IMR-90 (cell line): Measurements from ENCODE around the gene TMA7. TPM values are rescaled to one million over a fixed set of nuclear protein-coding genes. Genes with fewer than 3 reads are reported as not detected.

Source experiments
- ATAC-seq: fragments of 200-7000 bp; cut with Tn5 transposase; 2 replicates; pipeline ENCODE4 v1.9.1; 2020; ENCODE audit warnings: low read depth, mild to moderate bottlenecking, moderate library complexity
- BruUV-seq: library from RNA; stranded (reverse); fragments of 400-500 nt; replicated peaks from 2 replicates; lab custom pipeline; 2021; lab: Mats Ljungman, UMichigan
- CTCF ChIA-PET: fragments of 300-600 bp; formaldehyde crosslinking; extraction: SDS; loops from one replicate; lab custom pipeline; 2021; ENCODE audit warnings: antibody characterized with exemption; lab: Yijun Ruan, JAX
- POLR2A ChIA-PET: fragments of 300-600 bp; sonication (Branson Sonifier 250); formaldehyde crosslinking; loops from one replicate; lab custom pipeline; 2022; ENCODE audit warnings: antibody characterized with exemption; ENCODE audit not compliant: unreplicated experiment; lab: Charles Lee
- DNase-seq: peaks from one replicate; pipeline ENCODE4 v3.0.0; 2013
- H2AFZ ChIP-seq: replicated peaks from 2 replicates; pipeline ENCODE3; 2013; ENCODE audit warnings: low read length, mild to moderate bottlenecking; ENCODE audit not compliant: poor library complexity
- H2AK5ac ChIP-seq: 2 replicates; pipeline ENCODE4 v1.6.1; 2013; ENCODE audit warnings: low read depth, low read length, inconsistent platforms
- H2AK9ac ChIP-seq: replicated peaks from 2 replicates; pipeline ENCODE3; 2013; ENCODE audit warnings: mild to moderate bottlenecking, low read depth, low read length, moderate library complexity; ENCODE audit not compliant: poor library complexity
- H2BK120ac ChIP-seq: 2 replicates; pipeline ENCODE4 v1.6.1; 2013; ENCODE audit warnings: low read depth, low read length, inconsistent platforms
- H2BK15ac ChIP-seq: 3 replicates; pipeline ENCODE4 v1.6.1; 2013; ENCODE audit warnings: low read depth, low read length, inconsistent platforms
- H2BK20ac ChIP-seq: 2 replicates; pipeline ENCODE4 v1.6.1; 2013; ENCODE audit warnings: low read depth, mild to moderate bottlenecking, inconsistent platforms, low read length, moderate library complexity
- H2BK5ac ChIP-seq: 2 replicates; pipeline ENCODE4 v1.6.1; 2013; ENCODE audit warnings: mild to moderate bottlenecking, low read depth, low read length, inconsistent platforms; ENCODE audit not compliant: poor library complexity, severe bottlenecking
- H3K14ac ChIP-seq: replicated peaks from 2 replicates; pipeline ENCODE4 v1.6.1; 2013; ENCODE audit warnings: low read depth, low read length, inconsistent platforms
- H3K18ac ChIP-seq: 2 replicates; pipeline ENCODE4 v1.6.1; 2013; ENCODE audit warnings: low read depth, low read length, control low read depth
- H3K23ac ChIP-seq: 2 replicates; pipeline ENCODE4 v1.6.1; 2013; ENCODE audit warnings: low read depth, low read length, inconsistent platforms
- H3K27ac ChIP-seq: 2 replicates; pipeline ENCODE4 v1.5.1; 2013; ENCODE audit warnings: mild to moderate bottlenecking, control low read depth, low read length; ENCODE audit not compliant: insufficient read depth
- H3K27me3 ChIP-seq: 2 replicates; pipeline ENCODE4 v1.6.1; 2013; ENCODE audit warnings: low read length; ENCODE audit not compliant: control insufficient read depth, insufficient read depth
- H3K36me3 ChIP-seq: 2 replicates; pipeline ENCODE4 v1.6.1; 2013; ENCODE audit warnings: low read length, mixed read lengths; ENCODE audit not compliant: control insufficient read depth, insufficient read depth
- H3K4ac ChIP-seq: 2 replicates; pipeline ENCODE4 v1.6.1; 2013; ENCODE audit warnings: low read depth, low read length, inconsistent platforms
- H3K4me1 ChIP-seq: 2 replicates; pipeline ENCODE4 v1.6.1; 2013; ENCODE audit warnings: low read length, mixed read lengths; ENCODE audit not compliant: control insufficient read depth, insufficient read depth
- H3K4me2 ChIP-seq: 2 replicates; pipeline ENCODE4 v1.6.1; 2013; ENCODE audit warnings: low read depth, mild to moderate bottlenecking, control low read depth, low read length, moderate library complexity
- H3K4me3 ChIP-seq: 2 replicates; pipeline ENCODE4 v1.5.1; 2013; ENCODE audit warnings: low read depth, mild to moderate bottlenecking, control low read depth, low read length, moderate library complexity; ENCODE audit not compliant: insufficient read depth
- H3K56ac ChIP-seq: 2 replicates; pipeline ENCODE4 v1.6.1; 2013; ENCODE audit warnings: low read length, inconsistent platforms; ENCODE audit not compliant: insufficient read depth; ENCODE audit errors: extremely low read depth
- H3K79me1 ChIP-seq, 2 experiments: 2 replicates each; pipeline ENCODE4 v1.6.1; 2013; ENCODE audit warnings: low read length in 2 of 2, inconsistent platforms in 1 of 2, low read depth in 1 of 2
- H3K9ac ChIP-seq: 2 replicates; pipeline ENCODE4 v1.6.1; 2013; ENCODE audit warnings: low read depth, low read length, control low read depth
- H3K9me1 ChIP-seq: 2 replicates; pipeline ENCODE4 v1.6.1; 2013; ENCODE audit warnings: low read length, inconsistent platforms; ENCODE audit not compliant: insufficient read depth
- H3K9me3 ChIP-seq: 2 replicates; pipeline ENCODE4 v1.6.1; 2013; ENCODE audit warnings: low read length; ENCODE audit not compliant: control insufficient read depth, insufficient read depth
- H4K20me1 ChIP-seq: 2 replicates; pipeline ENCODE4 v1.6.1; 2013; ENCODE audit warnings: low read length, inconsistent platforms; ENCODE audit not compliant: insufficient read depth
- H4K5ac ChIP-seq: 2 replicates; pipeline ENCODE4 v1.6.1; 2013; ENCODE audit warnings: mild to moderate bottlenecking, low read depth, low read length, control low read depth
- H4K8ac ChIP-seq, 2 experiments: 2 replicates each; pipeline ENCODE4 v1.6.1; 2013; ENCODE audit warnings: low read depth in 2 of 2, low read length in 2 of 2, control low read depth in 1 of 2, inconsistent platforms in 1 of 2
- H4K91ac ChIP-seq: 2 replicates; pipeline ENCODE4 v1.6.1; 2013; ENCODE audit warnings: low read depth, low read length, inconsistent platforms; ENCODE audit not compliant: insufficient read depth
- FOS ChIP-seq: fragments of 150-350 bp; IDR thresholded peaks from 2 replicates; pipeline ENCODE4 v1.6.1; 2016; ENCODE audit warnings: low read depth, low read length
- POLR2A ChIP-seq: IDR thresholded peaks from 2 replicates; pipeline ENCODE4 v1.6.1; 2012; ENCODE audit warnings: mild to moderate bottlenecking, low read depth, low read length
- RCOR1 ChIP-seq: IDR thresholded peaks from 2 replicates; pipeline ENCODE4 v1.6.1; 2012; ENCODE audit warnings: mild to moderate bottlenecking, low read length, improper control_type of control experiment; ENCODE audit not compliant: insufficient replicate concordance
- RFX5 ChIP-seq: IDR thresholded peaks from 2 replicates; pipeline ENCODE4 v1.8.0; 2012; ENCODE audit warnings: low read depth, mild to moderate bottlenecking, low read length, moderate library complexity
- WGBS, 2 experiments: methylation state at CpG; one replicate each; pipeline versions ENCODE4 v1.1.5 to v1.1.7; 2013; ENCODE audit warnings: missing lambda C conversion rate in 2 of 2; ENCODE audit not compliant: insufficient read length in 1 of 2; ENCODE audit errors: extremely low coverage in 2 of 2; 5-methylcytosine and 5-hydroxymethylcytosine counted together
- dilution Hi-C: fragments of 300-500 bp; cut with HindIII; formaldehyde crosslinking; loops from one replicate; pipeline ENCODE4 v1.14.3; 2018; ENCODE audit warnings: low sequenced_read_pairs; ENCODE audit not compliant: unreplicated experiment
- in situ Hi-C: fragments of 300-500 bp; cut with MboI; formaldehyde crosslinking; loops from 3 replicates; pipeline ENCODE4 v1.14.3; 2019; ENCODE audit warnings: low sequenced_read_pairs, inconsistent platforms, mixed read lengths
- intact Hi-C: fragments of 100-400 bp; cut with micrococcal nuclease; formaldehyde crosslinking; loops from 2 replicates; pipeline ENCODE4 v1.10.0; 2022
- polyA plus RNA-seq, 3 experiments: library from polyadenylated mRNA; depleted of rRNA; stranded (reverse); fragments of >200 nt; gene quantifications; 2 replicates each; pipeline ENCODE4 v1.2.3, GENCODE V29; 2012; ENCODE audit warnings: low replicate concordance in 1 of 3
- total RNA-seq: library from RNA; depleted of rRNA; stranded (reverse); fragments of >200 nt; gene quantifications from 2 replicates; pipeline ENCODE4 v1.2.3, GENCODE V29; 2012
- TF ChIP-seq, protein P1 (sequence below): fragments of 150-350 bp; IDR thresholded peaks from 2 replicates; pipeline ENCODE4 v1.6.1; 2017; ENCODE audit warnings: mild to moderate bottlenecking, antibody characterized with exemption, low read length, low read depth

TMA7 gene
- total and polyA plus RNA-seq, 2 of the 4 experiments (the other 2 are of a cell fraction), result 81.9 to 240 TPM

DNA sequence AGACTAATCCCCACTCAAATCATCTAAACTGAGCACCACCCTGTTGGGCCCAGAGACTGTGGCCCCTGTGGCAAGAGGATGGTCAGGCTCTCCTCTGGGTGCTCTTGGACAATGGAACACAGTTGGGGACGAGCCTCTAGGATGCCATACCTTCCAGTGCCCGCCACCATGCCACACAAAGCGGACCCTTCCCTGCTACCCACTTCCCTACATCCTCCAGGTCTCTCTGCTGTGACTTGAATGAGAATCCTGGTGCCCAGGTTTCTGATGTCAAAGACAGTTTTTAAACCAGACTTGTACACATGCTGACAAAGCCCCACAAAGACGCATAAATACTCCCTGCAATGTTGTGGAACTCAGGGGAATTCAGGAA lies 4.8 kb upstream of the TMA7 start:
- no peak overlapping the region for H4K91ac ChIP-seq
- H3K4me2 ChIP-seq, result no peak overlapping the region
- H3K79me1 ChIP-seq, result peaks cover 19 to 31% of the 10 kb centered on the region in 2 experiments
- H4K5ac ChIP-seq, result no peak overlapping the region
- H3K9ac ChIP-seq, result no peak overlapping the region
- DNase-seq (no peak), ATAC-seq (no peak)
- peaks cover 1% of the 10 kb centered on the region; the same call in 1 of the 2 replicates for H3K4me1 ChIP-seq
- no peak overlapping the region for H3K56ac ChIP-seq
- H3K18ac ChIP-seq, result no peak overlapping the region
- in situ Hi-C loops, result loop anchor here (5.0 kb wide), 2 partner anchors 33 to 163 kb away; no protein-coding TSS in a partner anchor
- H3K27ac ChIP-seq, result no peak overlapping the region
- no peaks in the 10 kb centered on the region; the same call in 1 of the 2 replicates for H4K20me1 ChIP-seq
- H3K9me3 ChIP-seq, result no peaks in the 10 kb centered on the region
- H2AK5ac ChIP-seq, result no peak overlapping the region
- H3K14ac ChIP-seq, result no peak overlapping the region
- ChIA-PET CTCF (interaction anchor here (0.7 to 2.4 kb wide), 14 partner anchors 10 to 241 kb away, joined by 3 to 65 read pairs (median 8); partner anchors contain the start of gene ATRIP), POLR2A (no interaction called here)
- H2BK5ac ChIP-seq, result no peak overlapping the region
- intact Hi-C loops, result no loop called here
- H3K9me1 ChIP-seq, result peaks cover 4% of the 10 kb centered on the region; the same call in 1 of the 2 replicates
- H4K8ac ChIP-seq, result no peak overlapping the region
- no peak overlapping the region for H3K4ac ChIP-seq
- H2BK15ac ChIP-seq, result no peak overlapping the region
- no peak overlapping the region for H2BK20ac ChIP-seq
- H3K4me3 ChIP-seq, result no peak overlapping the region
- no TSS peak for BruUV-seq
- no peak overlapping the region for H2AK9ac ChIP-seq
- no peak overlapping the region for H2BK120ac ChIP-seq
- WGBS, 2 experiments, result no CpG with 5 or more reads among the region's 4 CpGs
- no peak overlapping the region for H2AFZ ChIP-seq
- H3K36me3 ChIP-seq, result peaks cover 18% of the 10 kb centered on the region
- TF ChIP-seq, protein P1, sequence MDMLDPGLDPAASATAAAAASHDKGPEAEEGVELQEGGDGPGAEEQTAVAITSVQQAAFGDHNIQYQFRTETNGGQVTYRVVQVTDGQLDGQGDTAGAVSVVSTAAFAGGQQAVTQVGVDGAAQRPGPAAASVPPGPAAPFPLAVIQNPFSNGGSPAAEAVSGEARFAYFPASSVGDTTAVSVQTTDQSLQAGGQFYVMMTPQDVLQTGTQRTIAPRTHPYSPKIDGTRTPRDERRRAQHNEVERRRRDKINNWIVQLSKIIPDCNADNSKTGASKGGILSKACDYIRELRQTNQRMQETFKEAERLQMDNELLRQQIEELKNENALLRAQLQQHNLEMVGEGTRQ, result no peak
- TF ChIP-seq RCOR1 (no peak), RFX5 (no peak), FOS (no peak), POLR2A (no peak)
- dilution Hi-C loops, result no loop called here
- H3K23ac ChIP-seq, result no peak overlapping the region
- H3K27me3 ChIP-seq, result no peaks in the 10 kb centered on the region
